B cell (primary cell): ENCODE results near the gene WFDC1. TPM values are rescaled to one million over a fixed set of nuclear protein-coding genes. Genes with fewer than 3 reads are reported as not detected.

Experiments used
- ATAC-seq: fragments of 200-7000 bp; cut with Tn5 transposase; one replicate; pipeline ENCODE4 v1.10.0; 2021; ENCODE audit warnings: low read depth, mild to moderate bottlenecking, moderate number of reproducible peaks, moderate library complexity
- CTCF ChIA-PET: fragments of 350-600 bp; sonication (Branson Sonifier 250); formaldehyde crosslinking; loops from one replicate; lab custom pipeline; 2021; ENCODE audit warnings: antibody characterized with exemption, inconsistent platforms; lab: Charles Lee
- POLR2A ChIA-PET: fragments of 350-600 bp; sonication (Branson Sonifier 250); formaldehyde crosslinking; loops from one replicate; lab custom pipeline; 2021; ENCODE audit warnings: antibody characterized with exemption; lab: Charles Lee
- DNase-seq: peaks from one replicate; pipeline ENCODE4 v3.0.0; 2013
- H2AFZ ChIP-seq: 2 replicates; pipeline ENCODE4 v1.6.1; 2012; ENCODE audit warnings: mild to moderate bottlenecking, low read depth, low read length; ENCODE audit not compliant: insufficient read depth, poor library complexity, severe bottlenecking
- H3K27ac ChIP-seq, 2 donors: 1 replicate in 1 of 2; 2 replicates in 1 of 2; pipeline ENCODE4 v1.5.1; 2012 to 2013; ENCODE audit warnings: low read length in 2 of 2, mild to moderate bottlenecking in 2 of 2, moderate library complexity in 1 of 2
- H3K27me3 ChIP-seq, 4 experiments: fragments of 200-600 bp in 1 of 4; sonication (generic) in 1 of 4; replicated peaks in 1 of 4; 1 replicate in 2 of 4; 2 replicates in 2 of 4; pipeline versions ENCODE4 v1.6.1 to v1.7.0; 2013 to 2016; ENCODE audit warnings: low read length in 3 of 4, mild to moderate bottlenecking in 2 of 4, mixed read lengths in 1 of 4, moderate library complexity in 1 of 4; ENCODE audit not compliant: insufficient read depth in 4 of 4, control insufficient read depth in 3 of 4; ENCODE audit errors: control extremely low read depth in 1 of 4
- H3K36me3 ChIP-seq, 2 experiments: replicated peaks in 1 of 2; 1 replicate in 1 of 2; 2 replicates in 1 of 2; pipeline versions ENCODE4 v1.6.1 to v1.7.1; 2013; ENCODE audit warnings: low read length in 1 of 2; ENCODE audit not compliant: insufficient read depth in 2 of 2, control insufficient read depth in 1 of 2; ENCODE audit errors: control extremely low read depth in 1 of 2, extremely low read depth in 1 of 2
- H3K4me1 ChIP-seq, 2 donors: fragments of 200-600 bp in 1 of 2; sonication (generic) in 1 of 2; 1 replicate in 1 of 2; 2 replicates in 1 of 2; pipeline versions ENCODE4 v1.5.1 to v1.6.1; 2013 to 2017; ENCODE audit warnings: low read length in 2 of 2; ENCODE audit not compliant: control insufficient read depth in 2 of 2, insufficient read depth in 2 of 2
- H3K4me2 ChIP-seq: replicated peaks from 2 replicates; pipeline ENCODE3; 2012; ENCODE audit warnings: mild to moderate bottlenecking, low read depth, low read length; ENCODE audit not compliant: poor library complexity, severe bottlenecking
- H3K4me3 ChIP-seq, 5 experiments: fragments of 200-600 bp in 1 of 5; sonication (generic) in 1 of 5; 1 replicate in 3 of 5; 2 replicates in 2 of 5; pipeline versions ENCODE4 v1.5.1 to v1.7.0; 2011 to 2016; ENCODE audit warnings: low read length in 4 of 5, mild to moderate bottlenecking in 4 of 5, low read depth in 2 of 5, control low read depth in 1 of 5, moderate library complexity in 1 of 5; ENCODE audit not compliant: insufficient read depth in 1 of 5; ENCODE audit errors: control extremely low read depth in 1 of 5, extremely low read depth in 1 of 5
- H3K79me2 ChIP-seq: fragments of 200-600 bp; sonication (generic); one replicate; pipeline ENCODE4 v1.6.0; 2016; ENCODE audit warnings: low read length; ENCODE audit not compliant: control insufficient read depth, insufficient read depth
- H3K9ac ChIP-seq: fragments of 200-600 bp; sonication (generic); 2 replicates; pipeline ENCODE4 v1.6.1; 2017; ENCODE audit warnings: mild to moderate bottlenecking, low read length, moderate library complexity
- H3K9me3 ChIP-seq, 3 donors: one replicate each; pipeline versions ENCODE4 v1.6.1 to v1.7.1; 2013; ENCODE audit warnings: low read length in 2 of 3; ENCODE audit not compliant: control insufficient read depth in 2 of 3, insufficient read depth in 1 of 3; ENCODE audit errors: control extremely low read depth in 1 of 3
- H4K20me1 ChIP-seq: 2 replicates; pipeline ENCODE4 v1.6.0; 2012; ENCODE audit warnings: mild to moderate bottlenecking, low read length; ENCODE audit not compliant: insufficient read depth, control insufficient read depth, poor library complexity, severe bottlenecking
- H3K27ac Mint-ChIP-seq: one replicate; pipeline ENCODE4 v1.8.0; 2021; ENCODE audit warnings: mixed read lengths
- H3K27me3 Mint-ChIP-seq: one replicate; pipeline ENCODE4 v1.8.0; 2021; ENCODE audit warnings: mixed read lengths
- H3K4me1 Mint-ChIP-seq: one replicate; pipeline ENCODE4 v1.8.0; 2021; ENCODE audit warnings: mixed read lengths
- H3K4me3 Mint-ChIP-seq: one replicate; pipeline ENCODE4 v1.8.0; 2021; ENCODE audit warnings: mixed read lengths
- H3K9me3 Mint-ChIP-seq: one replicate; pipeline ENCODE4 v1.8.0; 2022; ENCODE audit warnings: mixed read lengths; ENCODE audit not compliant: insufficient read depth
- EZH2 ChIP-seq: IDR thresholded peaks from 2 replicates; pipeline ENCODE4 v1.6.1; 2012; ENCODE audit warnings: borderline replicate concordance, low read depth, mild to moderate bottlenecking, moderate library complexity, low read length; ENCODE audit not compliant: insufficient read depth, poor library complexity, severe bottlenecking
- WGBS: methylation state at CpG from one replicate; pipeline ENCODE4 v1.1.5; 2013; ENCODE audit warnings: missing lambda C conversion rate; ENCODE audit not compliant: insufficient coverage; 5-methylcytosine and 5-hydroxymethylcytosine counted together
- intact Hi-C: fragments of 100-400 bp; cut with micrococcal nuclease; formaldehyde crosslinking; loops from one replicate; pipeline ENCODE4 v1.10.0; 2022
- polyA plus RNA-seq: library from polyadenylated mRNA; depleted of rRNA; stranded (reverse); fragments of >200 nt; gene quantifications from 2 replicates; pipeline ENCODE4 v1.2.3, GENCODE V29; 2012
- total RNA-seq, 2 donors: library from RNA; stranded (reverse); fragments of 120-200 nt in 1 of 2; gene quantifications; 1 replicate in 1 of 2; 2 replicates in 1 of 2; pipeline versions ENCODE4 v1.2.3 to v1.2.4, GENCODE V29; 2013 to 2022
- TF ChIP-seq, protein P1 (sequence below): fragments of 200-600 bp; IDR thresholded peaks from one replicate; pipeline ENCODE4 v1.8.0; 2022; ENCODE audit warnings: antibody characterized with exemption, mild to moderate bottlenecking

Gene WFDC1
- total and polyA plus RNA-seq, 2 donors (not counting 1 experiment from before 2014, with no cell fraction given) = not detected

DNA sequence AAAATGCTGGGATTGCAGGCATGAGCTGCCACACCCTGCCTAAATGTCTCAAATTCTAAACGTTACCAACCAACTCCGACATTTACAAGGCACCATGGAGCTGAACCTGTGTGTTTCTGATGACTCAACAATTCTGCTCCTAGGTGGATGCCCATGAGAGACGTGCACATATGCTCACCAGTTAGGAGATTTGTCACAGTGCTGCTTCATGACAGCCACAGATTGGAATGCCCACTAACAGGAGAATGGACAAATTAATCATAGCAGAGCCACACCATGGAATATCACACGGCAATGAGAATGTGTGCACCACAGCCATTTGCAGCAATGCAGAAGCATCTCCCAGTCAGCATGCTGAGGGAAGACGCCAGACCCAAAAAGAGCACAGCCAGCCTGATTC is 46.8 kb upstream of the WFDC1 start:
- Mint-ChIP-seq H3K4me1 (no peaks in the 10 kb centered on the region), H3K27me3 (peaks cover 19% of the 10 kb centered on the region), H3K4me3 (no peak overlapping the region), H3K9me3 (peaks cover 4% of the 10 kb centered on the region), H3K27ac (no peak overlapping the region)
- H3K4me2 ChIP-seq = no peak overlapping the region
- intact Hi-C loops = no loop called here
- POLR2A ChIA-PET = no interaction called here
- no peak for TF ChIP-seq EZH2
- TF ChIP-seq, protein P1, sequence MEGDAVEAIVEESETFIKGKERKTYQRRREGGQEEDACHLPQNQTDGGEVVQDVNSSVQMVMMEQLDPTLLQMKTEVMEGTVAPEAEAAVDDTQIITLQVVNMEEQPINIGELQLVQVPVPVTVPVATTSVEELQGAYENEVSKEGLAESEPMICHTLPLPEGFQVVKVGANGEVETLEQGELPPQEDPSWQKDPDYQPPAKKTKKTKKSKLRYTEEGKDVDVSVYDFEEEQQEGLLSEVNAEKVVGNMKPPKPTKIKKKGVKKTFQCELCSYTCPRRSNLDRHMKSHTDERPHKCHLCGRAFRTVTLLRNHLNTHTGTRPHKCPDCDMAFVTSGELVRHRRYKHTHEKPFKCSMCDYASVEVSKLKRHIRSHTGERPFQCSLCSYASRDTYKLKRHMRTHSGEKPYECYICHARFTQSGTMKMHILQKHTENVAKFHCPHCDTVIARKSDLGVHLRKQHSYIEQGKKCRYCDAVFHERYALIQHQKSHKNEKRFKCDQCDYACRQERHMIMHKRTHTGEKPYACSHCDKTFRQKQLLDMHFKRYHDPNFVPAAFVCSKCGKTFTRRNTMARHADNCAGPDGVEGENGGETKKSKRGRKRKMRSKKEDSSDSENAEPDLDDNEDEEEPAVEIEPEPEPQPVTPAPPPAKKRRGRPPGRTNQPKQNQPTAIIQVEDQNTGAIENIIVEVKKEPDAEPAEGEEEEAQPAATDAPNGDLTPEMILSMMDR = no peak
- no peaks in the 10 kb centered on the region for H3K79me2 ChIP-seq
- no peaks in the 10 kb centered on the region for H3K4me1 ChIP-seq
- H3K27ac ChIP-seq = no peak overlapping the region
- no peaks in the 10 kb centered on the region for H4K20me1 ChIP-seq
- H2AFZ ChIP-seq = no peak overlapping the region
- H3K9ac ChIP-seq = no peak overlapping the region
- H3K27me3 ChIP-seq = peaks cover 0 to 3% (median 0%) of the 10 kb centered on the region in 4 experiments
- no peak for ATAC-seq
- DNase-seq = no peak
- H3K4me3 ChIP-seq = no peak overlapping the region
- no peaks in the 10 kb centered on the region for H3K36me3 ChIP-seq
- 97% methylated on average over 5 of the region's 5 CpGs for WGBS
- CTCF ChIA-PET = no interaction called here
- H3K9me3 ChIP-seq = no peaks in the 10 kb centered on the region

DNA sequence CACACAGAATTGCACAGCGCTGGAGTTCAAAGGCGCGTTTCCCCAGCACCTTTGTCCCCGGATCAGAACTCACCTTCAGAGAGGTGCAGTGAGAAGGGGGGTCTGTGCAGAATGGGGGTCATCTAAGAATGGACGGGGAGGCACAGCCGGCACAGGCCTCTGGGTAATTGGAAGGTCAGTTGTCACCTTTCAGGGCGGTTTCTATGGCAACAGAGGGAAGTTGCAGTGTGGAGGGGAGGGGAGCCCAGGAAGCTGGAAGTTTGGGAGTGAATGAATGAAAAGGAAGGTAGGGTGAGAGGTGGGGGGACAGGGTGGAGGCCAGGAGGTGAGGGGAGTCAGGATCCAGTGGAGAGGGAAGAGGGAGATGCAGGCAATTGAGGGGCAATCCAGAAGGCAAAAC is 42.5 kb upstream of the WFDC1 start:
- CTCF ChIA-PET = no interaction called here

More for the DNA sequence above, 42.5 kb upstream of the WFDC1 start:
- intact Hi-C loops = no loop called here
- peaks cover 0 to 5% (median 0%) of the 10 kb centered on the region in 3 donors for H3K9me3 ChIP-seq
- no peaks in the 10 kb centered on the region for H4K20me1 ChIP-seq
- no peaks in the 10 kb centered on the region for H3K36me3 ChIP-seq
- H3K27ac ChIP-seq = no peak overlapping the region
- H3K27me3 Mint-ChIP-seq = peaks cover 20% of the 10 kb centered on the region
- TF ChIP-seq EZH2 = no peak
- TF ChIP-seq, protein P1 = no peak
- no peak overlapping the region for H3K4me3 ChIP-seq
- ATAC-seq (no peak), DNase-seq (no peak)
- H3K79me2 ChIP-seq = no peaks in the 10 kb centered on the region
- H3K4me3 Mint-ChIP-seq = no peak overlapping the region
- no peak overlapping the region for H3K27ac Mint-ChIP-seq
- no peak overlapping the region for H3K9ac ChIP-seq
- no peaks in the 10 kb centered on the region for H3K27me3 ChIP-seq
- H3K4me1 ChIP-seq = no peaks in the 10 kb centered on the region
- H3K4me2 ChIP-seq = no peak overlapping the region
- POLR2A ChIA-PET = no interaction called here
- no peak overlapping the region for H2AFZ ChIP-seq
- H3K4me1 Mint-ChIP-seq = no peaks in the 10 kb centered on the region
- WGBS = 58% methylated on average over 3 of the region's 7 CpGs
- H3K9me3 Mint-ChIP-seq = no peaks in the 10 kb centered on the region
